OCI-LY1 (cell line): ENCODE data around the gene NR3C1.

Experiments used
- H2AFZ ChIP-seq: fragments of 200-600 bp; sonication (generic), shearing (Covaris generic); 2 replicates; pipeline ENCODE4 v1.6.0; 2014; ENCODE audit warnings: antibody characterized with exemption, mild to moderate bottlenecking, low read length
- H3F3A ChIP-seq: fragments of 200-600 bp; sonication (generic), shearing (Covaris generic); 2 replicates; pipeline ENCODE4 v1.6.0; 2014; ENCODE audit warnings: mild to moderate bottlenecking, antibody characterized with exemption, low read length, moderate library complexity; ENCODE audit not compliant: insufficient read depth
- H3K27ac ChIP-seq: fragments of 200-600 bp; sonication (generic); 2 replicates; pipeline ENCODE4 v1.5.1; 2014; ENCODE audit warnings: low read length, mixed run types, mild to moderate bottlenecking, low read depth; ENCODE audit not compliant: poor library complexity, severe bottlenecking
- H3K27me3 ChIP-seq: fragments of 200-600 bp; sonication (generic); 2 replicates; pipeline ENCODE4 v1.6.0; 2014; ENCODE audit warnings: antibody characterized with exemption, mild to moderate bottlenecking, low read length, moderate library complexity; ENCODE audit not compliant: insufficient read depth
- H3K36me3 ChIP-seq: fragments of 200-600 bp; sonication (generic); 2 replicates; pipeline ENCODE4 v1.6.1; 2014; ENCODE audit warnings: mild to moderate bottlenecking, antibody characterized with exemption, low read length, moderate library complexity, mixed read lengths; ENCODE audit not compliant: insufficient read depth
- H3K4me1 ChIP-seq: fragments of 200-600 bp; sonication (generic); 2 replicates; pipeline ENCODE4 v1.5.1; 2014; ENCODE audit warnings: mild to moderate bottlenecking, low read length, moderate library complexity; ENCODE audit not compliant: insufficient read depth, severe bottlenecking
- H3K4me2 ChIP-seq: fragments of 200-600 bp; sonication (generic), shearing (Covaris generic); 2 replicates; pipeline ENCODE4 v1.6.1; 2014; ENCODE audit warnings: low read length
- H3K4me3 ChIP-seq: fragments of 200-600 bp; sonication (generic); 2 replicates; pipeline ENCODE4 v1.5.1; 2014; ENCODE audit warnings: low read length, low read depth, mild to moderate bottlenecking, mixed read lengths; ENCODE audit not compliant: poor library complexity, severe bottlenecking
- H3K79me2 ChIP-seq: fragments of 200-600 bp; shearing (Covaris generic); 2 replicates; pipeline ENCODE4 v1.6.1; 2016; ENCODE audit warnings: mixed run types, low read length, mixed read lengths; ENCODE audit not compliant: insufficient read depth
- H3K9ac ChIP-seq: fragments of 200-600 bp; sonication (generic), shearing (Covaris generic); 2 replicates; pipeline ENCODE4 v1.6.1; 2014; ENCODE audit warnings: mild to moderate bottlenecking, low read length, mixed read lengths
- H3K9me2 ChIP-seq: fragments of 200-600 bp; sonication (generic), shearing (Covaris generic); 2 replicates; pipeline ENCODE4 v1.6.1; 2014; ENCODE audit warnings: low read depth, mild to moderate bottlenecking, low read length, mixed read lengths
- H3K9me3 ChIP-seq: fragments of 200-600 bp; shearing (Covaris generic); 2 replicates; pipeline ENCODE4 v1.6.1; 2014; ENCODE audit warnings: low read length, mixed read lengths
- H4K20me1 ChIP-seq: fragments of 200-600 bp; sonication (generic), shearing (Covaris generic); 2 replicates; pipeline ENCODE4 v1.6.0; 2016; ENCODE audit warnings: mild to moderate bottlenecking, low read length; ENCODE audit not compliant: insufficient read depth
- CTCF ChIP-seq: fragments of 200-600 bp; sonication (generic), shearing (Covaris generic); IDR thresholded peaks from 2 replicates; pipeline ENCODE4 v1.5.1; 2017; ENCODE audit warnings: mild to moderate bottlenecking, antibody characterized with exemption, low read length, moderate library complexity, mixed read lengths
- EZH2 ChIP-seq: fragments of 200-600 bp; sonication (generic), shearing (Covaris generic); IDR thresholded peaks from 2 replicates; pipeline ENCODE4 v1.8.0; 2017; ENCODE audit warnings: borderline replicate concordance, mixed run types, mild to moderate bottlenecking, antibody characterized with exemption, low read length, moderate library complexity, mixed read lengths

The NR3C1 gene

GRCh38 chr5:143352691-143353090 is 50.8 kb downstream of the NR3C1 start:
- H3K36me3 ChIP-seq: peaks cover 38% of the 10 kb centered on the region; the same call in 1 of the 2 replicates
- no peaks in the 10 kb centered on the region for H3K27me3 ChIP-seq
- TF ChIP-seq CTCF (no peak), EZH2 (no peak)
- H3K9me3 ChIP-seq: no peaks in the 10 kb centered on the region
- H3K9me2 ChIP-seq: no peaks in the 10 kb centered on the region
- no peak overlapping the region for H3K27ac ChIP-seq
- no peaks in the 10 kb centered on the region for H3F3A ChIP-seq
- 0 out of 2 replicates have a peak, but pooled peaks cover 2% of the 10 kb centered on the region for H4K20me1 ChIP-seq
- H3K9ac ChIP-seq: no peak overlapping the region
- no peak overlapping the region for H3K4me3 ChIP-seq
- no peak overlapping the region for H2AFZ ChIP-seq
- peaks cover 82% of the 10 kb centered on the region for H3K4me1 ChIP-seq
- peaks cover 99% of the 10 kb centered on the region for H3K79me2 ChIP-seq
- H3K4me2 ChIP-seq: no peak overlapping the region

GRCh38 chr5:143350751-143351602 is 52.5 kb downstream of the NR3C1 start:
- no peaks in the 10 kb centered on the region for H3F3A ChIP-seq
- H3K4me1 ChIP-seq: peaks cover 73% of the 10 kb centered on the region
- H3K9me3 ChIP-seq: no peaks in the 10 kb centered on the region
- TF ChIP-seq CTCF (no peak), EZH2 (no peak)
- H3K27ac ChIP-seq: no peak overlapping the region
- 0 out of 2 replicates have a peak, but pooled peaks cover 2% of the 10 kb centered on the region for H4K20me1 ChIP-seq
- H3K36me3 ChIP-seq: peaks cover 49% of the 10 kb centered on the region; the same call in 1 of the 2 replicates
- no peak overlapping the region for H3K9ac ChIP-seq
- peaks cover 99% of the 10 kb centered on the region for H3K79me2 ChIP-seq
- no peak overlapping the region for H2AFZ ChIP-seq
- H3K27me3 ChIP-seq: no peaks in the 10 kb centered on the region
- no peak overlapping the region for H3K4me3 ChIP-seq
- H3K9me2 ChIP-seq: no peaks in the 10 kb centered on the region
- H3K4me2 ChIP-seq: no peak overlapping the region

- peak overlapping the region; percentile 27 for H3K27ac ChIP-seq
- no peak for TF ChIP-seq EZH2
- no peak for TF ChIP-seq CTCF
- H4K20me1 ChIP-seq: 0 out of 2 replicates have a peak, but pooled peaks cover 2% of the 10 kb centered on the region
- H3K4me1 ChIP-seq: peaks cover 67% of the 10 kb centered on the region
- no peaks in the 10 kb centered on the region for H3F3A ChIP-seq
- no peak overlapping the region for H3K4me3 ChIP-seq
- no peaks in the 10 kb centered on the region for H3K27me3 ChIP-seq
- H3K4me2 ChIP-seq: no peak overlapping the region
- peaks cover 99% of the 10 kb centered on the region for H3K79me2 ChIP-seq
- H3K9me3 ChIP-seq: no peaks in the 10 kb centered on the region
- H2AFZ ChIP-seq: no peak overlapping the region
- peaks cover 51% of the 10 kb centered on the region; the same call in 1 of the 2 replicates for H3K36me3 ChIP-seq
- H3K9me2 ChIP-seq: no peaks in the 10 kb centered on the region
- no peak overlapping the region for H3K9ac ChIP-seq
Measured at GRCh38 chr5:143350341-143350740, 53.1 kb downstream of the NR3C1 start.
